ENCODE data around the gene ANKUB1.

ANKUB1 gene

GRCh38 chr3:149781211-149781610 lies 11.1 kb downstream of the ANKUB1 start:
- H3K27ac ChIP-seq (ENCODE audit: low read length) = no peak overlapping the region
- no peaks in the 10 kb centered on the region for H3K9me3 ChIP-seq (ENCODE audit: insufficient read depth, low read length, severe bottlenecking)
- no peak for TF ChIP-seq CTCF (IDR thresholded peaks at IDR 0.05; ENCODE audit: borderline replicate concordance, extremely low read depth, low read length, poor library complexity, severe bottlenecking)
- no peak for TF ChIP-seq EZH2 (IDR thresholded peaks at IDR 0.05; ENCODE audit: borderline replicate concordance, low read depth, low read length, severe bottlenecking)
- no peak overlapping the region for H3K4me3 ChIP-seq (ENCODE audit: low read depth in 1 of 2, low read length in 2 of 2)
- H3K9ac ChIP-seq (ENCODE audit: low read depth, low read length) = no peak overlapping the region
- no peaks in the 10 kb centered on the region for H3K36me3 ChIP-seq (ENCODE audit: insufficient read depth, low read length)
- H4K20me1 ChIP-seq (ENCODE audit: insufficient read depth, low read length) = no peaks in the 10 kb centered on the region
- H3K79me2 ChIP-seq (ENCODE audit: insufficient read depth, low read length) = no peaks in the 10 kb centered on the region
- H3K27me3 ChIP-seq (ENCODE audit: insufficient read depth, low read length, poor library complexity) = peaks cover 10% of the 10 kb centered on the region
- no peak for ATAC-seq (ENCODE audit: insufficient read depth, low read depth)
- no peak overlapping the region for H2AFZ ChIP-seq (ENCODE audit: low read depth, low read length)
- H3K4me1 ChIP-seq (ENCODE audit: insufficient read depth, low read length) = no peaks in the 10 kb centered on the region
- no peak for DNase-seq
- H3K4me2 ChIP-seq (ENCODE audit: insufficient read depth, low read length) = no peak overlapping the region

DNA sequence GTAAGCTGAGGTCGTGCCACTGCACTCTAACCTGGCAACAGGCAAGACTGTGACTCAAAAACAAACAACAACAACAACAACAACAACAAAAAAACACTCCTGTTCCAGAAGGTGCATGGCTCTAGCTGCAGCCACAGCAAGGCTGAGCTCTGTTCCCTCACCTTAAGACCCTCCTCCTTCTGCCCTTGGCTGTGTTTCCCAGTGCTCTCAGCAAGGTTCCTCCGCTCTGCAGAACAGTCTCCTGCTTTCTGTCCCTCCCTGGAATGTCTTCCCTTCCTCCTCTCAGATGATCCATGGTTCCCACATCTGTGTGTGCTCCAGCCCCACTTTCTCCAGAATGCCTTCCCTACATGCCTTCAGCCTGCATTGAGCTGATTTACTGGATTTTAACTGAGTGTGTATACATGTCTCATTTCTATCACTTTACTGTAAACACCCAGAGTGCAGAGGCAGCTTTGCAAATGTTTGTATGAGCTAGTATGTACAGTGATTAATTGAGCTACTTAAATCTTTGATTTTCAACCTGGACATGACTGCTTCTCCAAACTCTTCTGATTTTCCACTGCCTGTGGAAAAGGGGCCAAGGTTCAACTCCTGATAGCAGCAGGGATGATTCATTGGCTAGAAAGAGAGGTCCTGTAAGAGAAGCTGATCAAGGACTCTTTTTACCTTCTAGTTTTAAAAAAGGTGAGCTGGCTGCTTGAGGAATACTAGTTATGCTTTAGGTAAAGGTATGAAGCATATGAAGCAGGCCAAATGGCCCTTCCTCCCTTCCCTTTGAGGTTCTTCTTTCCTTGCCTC lies 14.7 kb downstream of the ANKUB1 start:
- H3K4me3 ChIP-seq (ENCODE audit: low read depth in 1 of 2, low read length in 2 of 2) = no peak overlapping the region
- H3K27me3 ChIP-seq (ENCODE audit: insufficient read depth, low read length, poor library complexity) = peaks cover 19% of the 10 kb centered on the region
- H3K9me3 ChIP-seq (ENCODE audit: insufficient read depth, low read length, severe bottlenecking) = no peaks in the 10 kb centered on the region
- no peaks in the 10 kb centered on the region for H3K36me3 ChIP-seq (ENCODE audit: insufficient read depth, low read length)
- no peaks in the 10 kb centered on the region for H3K4me1 ChIP-seq (ENCODE audit: insufficient read depth, low read length)
- H2AFZ ChIP-seq (ENCODE audit: low read depth, low read length) = no peak overlapping the region
- no peaks in the 10 kb centered on the region for H3K79me2 ChIP-seq (ENCODE audit: insufficient read depth, low read length)
- DNase-seq = no peak
- no peak overlapping the region for H3K27ac ChIP-seq (ENCODE audit: low read length)
- H3K4me2 ChIP-seq (ENCODE audit: insufficient read depth, low read length) = no peak overlapping the region
- H4K20me1 ChIP-seq (ENCODE audit: insufficient read depth, low read length) = no peaks in the 10 kb centered on the region
- ATAC-seq (ENCODE audit: insufficient read depth, low read depth) = no peak
- TF ChIP-seq CTCF (IDR thresholded peaks at IDR 0.05; ENCODE audit: borderline replicate concordance, extremely low read depth, low read length, poor library complexity, severe bottlenecking) (no peak), EZH2 (IDR thresholded peaks at IDR 0.05; ENCODE audit: borderline replicate concordance, low read depth, low read length, severe bottlenecking) (no peak)
- H3K9ac ChIP-seq (ENCODE audit: low read depth, low read length) = no peak overlapping the region

DNA sequence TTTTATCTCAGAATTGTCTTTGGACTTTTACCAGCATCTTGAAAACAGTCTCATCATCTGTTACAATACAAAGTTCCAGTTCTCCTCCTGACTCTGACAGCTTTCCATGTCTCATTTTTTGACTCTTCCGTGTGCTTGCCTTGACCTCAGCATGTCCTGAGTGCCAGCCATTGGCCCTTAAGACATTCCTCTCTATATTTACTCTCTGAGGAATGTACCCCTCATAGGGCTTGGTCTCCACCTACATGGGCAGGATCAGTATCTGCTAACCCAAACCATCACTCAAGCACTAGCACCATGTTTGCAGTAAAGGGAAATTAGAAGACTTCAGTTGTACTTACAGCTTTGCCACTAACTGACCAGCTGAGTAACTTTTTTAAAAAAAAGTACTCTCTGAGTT lies 16.2 kb downstream of the ANKUB1 start:
- no peaks in the 10 kb centered on the region for H3K36me3 ChIP-seq (ENCODE audit: insufficient read depth, low read length)
- H3K27ac ChIP-seq (ENCODE audit: low read length) = no peak overlapping the region
- TF ChIP-seq EZH2 (IDR thresholded peaks at IDR 0.05; ENCODE audit: borderline replicate concordance, low read depth, low read length, severe bottlenecking) (no peak), CTCF (IDR thresholded peaks at IDR 0.05; ENCODE audit: borderline replicate concordance, extremely low read depth, low read length, poor library complexity, severe bottlenecking) (no peak)
- no peaks in the 10 kb centered on the region for H3K9me3 ChIP-seq (ENCODE audit: insufficient read depth, low read length, severe bottlenecking)
- no peak overlapping the region for H2AFZ ChIP-seq (ENCODE audit: low read depth, low read length)
- H3K27me3 ChIP-seq (ENCODE audit: insufficient read depth, low read length, poor library complexity) = peaks cover 19% of the 10 kb centered on the region
- H4K20me1 ChIP-seq (ENCODE audit: insufficient read depth, low read length) = no peaks in the 10 kb centered on the region
- no peak overlapping the region for H3K9ac ChIP-seq (ENCODE audit: low read depth, low read length)
- ATAC-seq (ENCODE audit: insufficient read depth, low read depth) (no peak), DNase-seq (no peak)
- H3K4me2 ChIP-seq (ENCODE audit: insufficient read depth, low read length) = no peak overlapping the region
- no peaks in the 10 kb centered on the region for H3K79me2 ChIP-seq (ENCODE audit: insufficient read depth, low read length)
- no peaks in the 10 kb centered on the region for H3K4me1 ChIP-seq (ENCODE audit: insufficient read depth, low read length)
- H3K4me3 ChIP-seq (ENCODE audit: low read depth in 1 of 2, low read length in 2 of 2) = no peak overlapping the region
